SK-N-SH (cell line): ENCODE results near the gene ZSWIM1. TPM values are rescaled to one million over a fixed set of nuclear protein-coding genes. Genes with fewer than 3 reads are reported as not detected.

Experiments
- CTCF ChIA-PET: fragments of 300-600, 350-600 bp; formaldehyde crosslinking; extraction: SDS; loops from one replicate; lab custom pipeline; 2021; lab: Yijun Ruan, JAX
- POLR2A ChIA-PET: fragments of 350-600 bp; sonication (Branson Sonifier 250); formaldehyde crosslinking; extraction: SDS; loops from one replicate; lab custom pipeline; 2020; ENCODE audit warnings: antibody characterized with exemption, inconsistent platforms; lab: Yijun Ruan, JAX
- DNase-seq: peaks from one replicate; pipeline ENCODE4 v3.0.0; 2012
- H2AFZ ChIP-seq: fragments of 200-600 bp; sonication (generic); 2 replicates; pipeline ENCODE4 v1.8.1; 2016; ENCODE audit warnings: antibody characterized with exemption, mild to moderate bottlenecking, low read depth
- H3F3A ChIP-seq: fragments of 200-600 bp; sonication (generic); replicated peaks from 2 replicates; pipeline ENCODE3; 2016; ENCODE audit warnings: antibody characterized with exemption, mild to moderate bottlenecking; ENCODE audit not compliant: insufficient read depth
- H3K27ac ChIP-seq, 2 experiments: fragments of 200-500 bp in 1 of 2; fragments of 200-600 bp in 1 of 2; sonication (Bioruptor generic) in 1 of 2; sonication (generic), shearing (Covaris generic) in 1 of 2; 2 replicates each; pipeline versions ENCODE4 v1.5.1 to v1.6.1; 2014 to 2016; ENCODE audit warnings: low read depth in 2 of 2, inconsistent platforms in 1 of 2, low read length in 1 of 2, mild to moderate bottlenecking in 1 of 2, mixed read lengths in 1 of 2
- H3K27me3 ChIP-seq: fragments of 200-600 bp; sonication (generic), shearing (Covaris generic); 2 replicates; pipeline ENCODE4 v1.6.1; 2016; ENCODE audit warnings: mixed run types; ENCODE audit not compliant: insufficient read depth
- H3K36me3 ChIP-seq, 2 experiments: fragments of 200-500 bp in 1 of 2; fragments of 200-600 bp in 1 of 2; sonication (Bioruptor generic) in 1 of 2; sonication (generic) in 1 of 2; replicated peaks in 1 of 2; 2 replicates each; pipeline versions ENCODE3 to v1.5.1; 2014 to 2016; ENCODE audit warnings: low read length in 1 of 2, mild to moderate bottlenecking in 1 of 2; ENCODE audit not compliant: insufficient read depth in 2 of 2, control insufficient read depth in 1 of 2
- H3K4me1 ChIP-seq, 2 experiments: fragments of 200-500 bp in 1 of 2; fragments of 200-600 bp in 1 of 2; sonication (Bioruptor generic) in 1 of 2; sonication (generic), shearing (Covaris generic) in 1 of 2; 2 replicates each; pipeline versions ENCODE4 v1.5.1 to v1.6.1; 2014 to 2016; ENCODE audit warnings: low read depth in 1 of 2, low read length in 1 of 2, mixed run types in 1 of 2; ENCODE audit not compliant: insufficient read depth in 2 of 2, control insufficient read depth in 1 of 2
- H3K4me2 ChIP-seq: fragments of 200-600 bp; sonication (generic), shearing (Covaris generic); 2 replicates; pipeline ENCODE4 v1.6.1; 2017; ENCODE audit warnings: mixed run types
- H3K4me3 ChIP-seq, 2 experiments: fragments of 200-500 bp in 1 of 2; fragments of 200-600 bp in 1 of 2; sonication (Bioruptor generic) in 1 of 2; sonication (generic), shearing (Covaris generic) in 1 of 2; 2 replicates each; pipeline versions ENCODE4 v1.5.1 to v1.8.1; 2014 to 2016; ENCODE audit warnings: low read depth in 2 of 2, inconsistent platforms in 1 of 2, low read length in 1 of 2, mild to moderate bottlenecking in 1 of 2, mixed read lengths in 1 of 2, moderate library complexity in 1 of 2
- H3K79me2 ChIP-seq: fragments of 200-600 bp; sonication (generic); 2 replicates; pipeline ENCODE4 v1.8.1; 2017; ENCODE audit warnings: mild to moderate bottlenecking; ENCODE audit not compliant: insufficient read depth
- H3K9ac ChIP-seq: fragments of 200-600 bp; sonication (generic); 2 replicates; pipeline ENCODE4 v1.6.1; 2017; ENCODE audit warnings: mixed run types
- H3K9me2 ChIP-seq: fragments of 200-600 bp; sonication (generic); 2 replicates; pipeline ENCODE4 v1.6.1; 2017; ENCODE audit warnings: mixed run types
- H3K9me3 ChIP-seq: fragments of 200-600 bp; sonication (generic); 2 replicates; pipeline ENCODE4 v1.6.1; 2017; ENCODE audit warnings: mixed run types, mild to moderate bottlenecking, moderate library complexity
- H4K20me1 ChIP-seq: fragments of 200-600 bp; sonication (generic); 2 replicates; pipeline ENCODE4 v1.6.1; 2017; ENCODE audit warnings: mild to moderate bottlenecking, mixed run types; ENCODE audit not compliant: insufficient read depth
- CHD2 ChIP-seq: fragments of 150-350 bp; IDR thresholded peaks from 2 replicates; pipeline ENCODE4 v1.6.1; 2018; ENCODE audit warnings: low read length; ENCODE audit not compliant: partially characterized antibody
- EZH2phosphoT487 ChIP-seq: fragments of 200-600 bp; sonication (generic); IDR thresholded peaks from 2 replicates; pipeline ENCODE4 v1.6.1; 2017; ENCODE audit warnings: low read depth, mixed run types, mild to moderate bottlenecking, antibody characterized with exemption, moderate library complexity, borderline replicate concordance
- FOXJ3 ChIP-seq: sonication (generic); formaldehyde crosslinking; IDR thresholded peaks from 2 replicates; pipeline ENCODE4 v1.5.1; 2020; ENCODE audit warnings: mild to moderate bottlenecking, missing genetic modification reagents
- FOXM1 ChIP-seq: IDR thresholded peaks from 2 replicates; pipeline ENCODE4 v1.4.0; 2012; ENCODE audit warnings: low read depth, mild to moderate bottlenecking
- MEF2A ChIP-seq: IDR thresholded peaks from 2 replicates; pipeline ENCODE4 v1.4.0; 2012; ENCODE audit warnings: low read depth, borderline replicate concordance
- NRF1 ChIP-seq: IDR thresholded peaks from 2 replicates; pipeline ENCODE4 v1.6.1; 2012; ENCODE audit warnings: low read depth, mild to moderate bottlenecking, low read length
- RAD21 ChIP-seq: IDR thresholded peaks from 2 replicates; pipeline ENCODE4 v1.6.1; 2012; ENCODE audit warnings: mild to moderate bottlenecking, low read length
- RCOR1 ChIP-seq: fragments of 150-350 bp; IDR thresholded peaks from 2 replicates; pipeline ENCODE4 v1.6.1; 2017; ENCODE audit warnings: antibody characterized with exemption, low read length
- RFX5 ChIP-seq: IDR thresholded peaks from 2 replicates; pipeline ENCODE4 v1.6.1; 2012; ENCODE audit warnings: mild to moderate bottlenecking, improper control_type of control experiment, low read length
- RXRA ChIP-seq: IDR thresholded peaks from 2 replicates; pipeline ENCODE4 v1.4.0; 2012; ENCODE audit warnings: low read depth, mild to moderate bottlenecking, borderline replicate concordance
- TAF1 ChIP-seq: IDR thresholded peaks from 2 replicates; pipeline ENCODE4 v1.6.1; 2012; ENCODE audit warnings: low read depth, mild to moderate bottlenecking, low read length, moderate library complexity, borderline replicate concordance
- TEAD4 ChIP-seq: IDR thresholded peaks from 2 replicates; pipeline ENCODE4 v1.4.0; 2012; ENCODE audit warnings: mild to moderate bottlenecking, borderline replicate concordance; ENCODE audit not compliant: insufficient read depth
- WGBS: methylation state at CpG from one replicate; pipeline ENCODE4 v1.1.6; 2017; ENCODE audit warnings: low lambda C conversion rate; 5-methylcytosine and 5-hydroxymethylcytosine counted together
- polyA plus RNA-seq, 3 experiments: library from polyadenylated mRNA; depleted of rRNA; stranded (reverse); fragments of >200 nt; gene quantifications; 2 replicates each; pipeline ENCODE4 v1.2.3, GENCODE V29; 2012
- TF ChIP-seq, protein P1 (sequence below): IDR thresholded peaks from 2 replicates; pipeline ENCODE4 v1.4.0; 2012; ENCODE audit warnings: low read depth, borderline replicate concordance
- TF ChIP-seq, protein P2 (sequence below): IDR thresholded peaks from 2 replicates; pipeline ENCODE4; 2012
- TF ChIP-seq, protein P3 (sequence below): fragments of 200-600 bp; sonication (generic); IDR thresholded peaks from 2 replicates; pipeline ENCODE4 v1.6.1; 2017; ENCODE audit warnings: antibody characterized with exemption, mild to moderate bottlenecking, moderate library complexity
- TF ChIP-seq, protein P4 (sequence below): IDR thresholded peaks from 2 replicates; pipeline ENCODE4 v1.6.1; 2012; ENCODE audit warnings: mild to moderate bottlenecking, low read depth, low read length, moderate library complexity
- TF ChIP-seq, protein P5 (sequence below): IDR thresholded peaks from 2 replicates; pipeline ENCODE4 v1.4.0; 2012; ENCODE audit warnings: low read depth, borderline replicate concordance
- TF ChIP-seq, protein P6 (sequence below): fragments of 150-350 bp; IDR thresholded peaks from 2 replicates; pipeline ENCODE4 v1.6.1; 2017; ENCODE audit warnings: antibody characterized with exemption, low read length, low read depth, borderline replicate concordance

Gene ZSWIM1
- polyA plus RNA-seq, 1 of the 3 experiments (the other 2 are of a cell fraction) = 1.8 TPM

DNA sequence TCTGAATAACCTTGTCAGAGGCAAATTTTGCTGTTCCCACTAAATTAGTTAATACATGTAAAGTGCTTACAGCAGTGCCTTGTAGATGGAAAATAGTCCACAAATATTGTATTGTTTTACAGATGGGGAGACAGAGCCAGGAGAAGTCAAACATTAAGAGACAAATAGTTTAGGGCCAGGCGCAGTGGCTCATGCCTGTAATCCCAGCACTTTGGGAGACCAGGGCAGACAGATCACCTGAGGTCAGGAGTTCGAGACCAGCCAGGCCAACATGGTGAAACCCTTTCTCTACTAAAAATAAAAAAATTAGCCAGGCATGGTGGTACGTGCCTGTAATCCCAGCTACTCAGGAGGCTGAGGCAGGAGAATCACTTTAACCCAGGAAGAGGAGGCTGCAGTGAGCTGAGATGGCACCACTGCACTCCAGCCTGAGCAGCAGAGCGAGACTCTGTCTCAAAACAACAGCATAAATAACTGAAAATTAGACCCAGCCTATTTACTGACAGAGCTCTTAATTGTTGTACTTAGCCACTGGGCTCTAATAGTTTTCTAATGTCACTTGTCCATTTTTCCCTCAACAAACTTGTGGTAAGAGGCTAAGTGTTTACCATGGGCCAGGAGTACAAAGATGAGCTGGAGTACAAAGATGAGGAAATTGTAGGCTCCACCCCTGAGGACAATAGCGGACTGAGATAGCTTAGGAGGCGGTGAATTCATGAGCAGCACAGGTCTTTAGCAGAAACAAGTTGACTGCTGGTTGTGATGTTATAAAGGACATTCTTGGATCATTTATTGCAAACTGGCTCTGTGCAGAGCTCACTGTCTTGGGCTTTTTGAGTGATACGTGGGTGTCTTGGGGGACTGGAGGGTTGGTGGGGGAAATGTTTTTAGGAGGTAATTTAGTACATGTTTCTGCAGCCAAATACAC is 17.2 kb upstream of the ZSWIM1 start:
- no peaks in the 10 kb centered on the region for H3K36me3 ChIP-seq
- H3K9me2 ChIP-seq = no peaks in the 10 kb centered on the region
- H3K4me2 ChIP-seq = no peak overlapping the region
- TF ChIP-seq CHD2 (no peak), NRF1 (no peak), RAD21 (no peak), RFX5 (no peak), TEAD4 (no peak), FOXJ3 (CRISPR knock-in tag) (no peak), RXRA (no peak), MEF2A (no peak), RCOR1 (no peak), TAF1 (no peak), FOXM1 (no peak), EZH2phosphoT487 (no peak)
- TF ChIP-seq, protein P1, sequence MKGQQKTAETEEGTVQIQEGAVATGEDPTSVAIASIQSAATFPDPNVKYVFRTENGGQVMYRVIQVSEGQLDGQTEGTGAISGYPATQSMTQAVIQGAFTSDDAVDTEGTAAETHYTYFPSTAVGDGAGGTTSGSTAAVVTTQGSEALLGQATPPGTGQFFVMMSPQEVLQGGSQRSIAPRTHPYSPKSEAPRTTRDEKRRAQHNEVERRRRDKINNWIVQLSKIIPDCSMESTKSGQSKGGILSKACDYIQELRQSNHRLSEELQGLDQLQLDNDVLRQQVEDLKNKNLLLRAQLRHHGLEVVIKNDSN = no peak
- TF ChIP-seq, protein P2, sequence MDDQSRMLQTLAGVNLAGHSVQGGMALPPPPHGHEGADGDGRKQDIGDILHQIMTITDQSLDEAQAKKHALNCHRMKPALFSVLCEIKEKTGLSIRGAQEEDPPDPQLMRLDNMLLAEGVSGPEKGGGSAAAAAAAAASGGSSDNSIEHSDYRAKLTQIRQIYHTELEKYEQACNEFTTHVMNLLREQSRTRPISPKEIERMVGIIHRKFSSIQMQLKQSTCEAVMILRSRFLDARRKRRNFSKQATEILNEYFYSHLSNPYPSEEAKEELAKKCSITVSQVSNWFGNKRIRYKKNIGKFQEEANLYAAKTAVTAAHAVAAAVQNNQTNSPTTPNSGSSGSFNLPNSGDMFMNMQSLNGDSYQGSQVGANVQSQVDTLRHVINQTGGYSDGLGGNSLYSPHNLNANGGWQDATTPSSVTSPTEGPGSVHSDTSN = no peak
- TF ChIP-seq, protein P3, sequence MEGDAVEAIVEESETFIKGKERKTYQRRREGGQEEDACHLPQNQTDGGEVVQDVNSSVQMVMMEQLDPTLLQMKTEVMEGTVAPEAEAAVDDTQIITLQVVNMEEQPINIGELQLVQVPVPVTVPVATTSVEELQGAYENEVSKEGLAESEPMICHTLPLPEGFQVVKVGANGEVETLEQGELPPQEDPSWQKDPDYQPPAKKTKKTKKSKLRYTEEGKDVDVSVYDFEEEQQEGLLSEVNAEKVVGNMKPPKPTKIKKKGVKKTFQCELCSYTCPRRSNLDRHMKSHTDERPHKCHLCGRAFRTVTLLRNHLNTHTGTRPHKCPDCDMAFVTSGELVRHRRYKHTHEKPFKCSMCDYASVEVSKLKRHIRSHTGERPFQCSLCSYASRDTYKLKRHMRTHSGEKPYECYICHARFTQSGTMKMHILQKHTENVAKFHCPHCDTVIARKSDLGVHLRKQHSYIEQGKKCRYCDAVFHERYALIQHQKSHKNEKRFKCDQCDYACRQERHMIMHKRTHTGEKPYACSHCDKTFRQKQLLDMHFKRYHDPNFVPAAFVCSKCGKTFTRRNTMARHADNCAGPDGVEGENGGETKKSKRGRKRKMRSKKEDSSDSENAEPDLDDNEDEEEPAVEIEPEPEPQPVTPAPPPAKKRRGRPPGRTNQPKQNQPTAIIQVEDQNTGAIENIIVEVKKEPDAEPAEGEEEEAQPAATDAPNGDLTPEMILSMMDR = no peak
- TF ChIP-seq, protein P4, sequence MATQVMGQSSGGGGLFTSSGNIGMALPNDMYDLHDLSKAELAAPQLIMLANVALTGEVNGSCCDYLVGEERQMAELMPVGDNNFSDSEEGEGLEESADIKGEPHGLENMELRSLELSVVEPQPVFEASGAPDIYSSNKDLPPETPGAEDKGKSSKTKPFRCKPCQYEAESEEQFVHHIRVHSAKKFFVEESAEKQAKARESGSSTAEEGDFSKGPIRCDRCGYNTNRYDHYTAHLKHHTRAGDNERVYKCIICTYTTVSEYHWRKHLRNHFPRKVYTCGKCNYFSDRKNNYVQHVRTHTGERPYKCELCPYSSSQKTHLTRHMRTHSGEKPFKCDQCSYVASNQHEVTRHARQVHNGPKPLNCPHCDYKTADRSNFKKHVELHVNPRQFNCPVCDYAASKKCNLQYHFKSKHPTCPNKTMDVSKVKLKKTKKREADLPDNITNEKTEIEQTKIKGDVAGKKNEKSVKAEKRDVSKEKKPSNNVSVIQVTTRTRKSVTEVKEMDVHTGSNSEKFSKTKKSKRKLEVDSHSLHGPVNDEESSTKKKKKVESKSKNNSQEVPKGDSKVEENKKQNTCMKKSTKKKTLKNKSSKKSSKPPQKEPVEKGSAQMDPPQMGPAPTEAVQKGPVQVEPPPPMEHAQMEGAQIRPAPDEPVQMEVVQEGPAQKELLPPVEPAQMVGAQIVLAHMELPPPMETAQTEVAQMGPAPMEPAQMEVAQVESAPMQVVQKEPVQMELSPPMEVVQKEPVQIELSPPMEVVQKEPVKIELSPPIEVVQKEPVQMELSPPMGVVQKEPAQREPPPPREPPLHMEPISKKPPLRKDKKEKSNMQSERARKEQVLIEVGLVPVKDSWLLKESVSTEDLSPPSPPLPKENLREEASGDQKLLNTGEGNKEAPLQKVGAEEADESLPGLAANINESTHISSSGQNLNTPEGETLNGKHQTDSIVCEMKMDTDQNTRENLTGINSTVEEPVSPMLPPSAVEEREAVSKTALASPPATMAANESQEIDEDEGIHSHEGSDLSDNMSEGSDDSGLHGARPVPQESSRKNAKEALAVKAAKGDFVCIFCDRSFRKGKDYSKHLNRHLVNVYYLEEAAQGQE = no peak
- TF ChIP-seq, protein P5, sequence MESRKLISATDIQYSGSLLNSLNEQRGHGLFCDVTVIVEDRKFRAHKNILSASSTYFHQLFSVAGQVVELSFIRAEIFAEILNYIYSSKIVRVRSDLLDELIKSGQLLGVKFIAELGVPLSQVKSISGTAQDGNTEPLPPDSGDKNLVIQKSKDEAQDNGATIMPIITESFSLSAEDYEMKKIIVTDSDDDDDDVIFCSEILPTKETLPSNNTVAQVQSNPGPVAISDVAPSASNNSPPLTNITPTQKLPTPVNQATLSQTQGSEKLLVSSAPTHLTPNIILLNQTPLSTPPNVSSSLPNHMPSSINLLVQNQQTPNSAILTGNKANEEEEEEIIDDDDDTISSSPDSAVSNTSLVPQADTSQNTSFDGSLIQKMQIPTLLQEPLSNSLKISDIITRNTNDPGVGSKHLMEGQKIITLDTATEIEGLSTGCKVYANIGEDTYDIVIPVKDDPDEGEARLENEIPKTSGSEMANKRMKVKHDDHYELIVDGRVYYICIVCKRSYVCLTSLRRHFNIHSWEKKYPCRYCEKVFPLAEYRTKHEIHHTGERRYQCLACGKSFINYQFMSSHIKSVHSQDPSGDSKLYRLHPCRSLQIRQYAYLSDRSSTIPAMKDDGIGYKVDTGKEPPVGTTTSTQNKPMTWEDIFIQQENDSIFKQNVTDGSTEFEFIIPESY = no peak
- TF ChIP-seq, protein P6, sequence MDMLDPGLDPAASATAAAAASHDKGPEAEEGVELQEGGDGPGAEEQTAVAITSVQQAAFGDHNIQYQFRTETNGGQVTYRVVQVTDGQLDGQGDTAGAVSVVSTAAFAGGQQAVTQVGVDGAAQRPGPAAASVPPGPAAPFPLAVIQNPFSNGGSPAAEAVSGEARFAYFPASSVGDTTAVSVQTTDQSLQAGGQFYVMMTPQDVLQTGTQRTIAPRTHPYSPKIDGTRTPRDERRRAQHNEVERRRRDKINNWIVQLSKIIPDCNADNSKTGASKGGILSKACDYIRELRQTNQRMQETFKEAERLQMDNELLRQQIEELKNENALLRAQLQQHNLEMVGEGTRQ = no peak
- DNase-seq = no peak
- no peak overlapping the region for H3K4me3 ChIP-seq
- H3K9me3 ChIP-seq = no peaks in the 10 kb centered on the region
- CTCF ChIA-PET = interaction anchor here (1.2 to 2.1 kb wide), 2 partner anchors 27 to 65 kb away, joined by 4 to 10 read pairs; partner anchors contain the start of genes CTSA and NEURL2
- H3K9ac ChIP-seq = no peak overlapping the region
- H4K20me1 ChIP-seq = no peaks in the 10 kb centered on the region
- H3K79me2 ChIP-seq = no peaks in the 10 kb centered on the region
- peaks cover 0 to 8% of the 10 kb centered on the region in 2 experiments; a peak in 1 of 4 replicates for H3K4me1 ChIP-seq
- WGBS = 91% methylated on average over 7 of the region's 7 CpGs
- H2AFZ ChIP-seq = no peak overlapping the region
- POLR2A ChIA-PET = no interaction called here
- H3F3A ChIP-seq = peaks cover 8% of the 10 kb centered on the region
- no peak overlapping the region for H3K27ac ChIP-seq
- H3K27me3 ChIP-seq = no peaks in the 10 kb centered on the region
